ENCODE data around the gene ABCA3.
"Not testable (repeated sequence)": the region's sequence is repeated elsewhere in the genome, so short reads cannot be mapped to it uniquely, and the experiment has no call there.

Gene ABCA3

GRCh38 chr16:2260250-2260649 is 80.3 kb downstream of the ABCA3 start:
- TF ChIP-seq, protein P1, sequence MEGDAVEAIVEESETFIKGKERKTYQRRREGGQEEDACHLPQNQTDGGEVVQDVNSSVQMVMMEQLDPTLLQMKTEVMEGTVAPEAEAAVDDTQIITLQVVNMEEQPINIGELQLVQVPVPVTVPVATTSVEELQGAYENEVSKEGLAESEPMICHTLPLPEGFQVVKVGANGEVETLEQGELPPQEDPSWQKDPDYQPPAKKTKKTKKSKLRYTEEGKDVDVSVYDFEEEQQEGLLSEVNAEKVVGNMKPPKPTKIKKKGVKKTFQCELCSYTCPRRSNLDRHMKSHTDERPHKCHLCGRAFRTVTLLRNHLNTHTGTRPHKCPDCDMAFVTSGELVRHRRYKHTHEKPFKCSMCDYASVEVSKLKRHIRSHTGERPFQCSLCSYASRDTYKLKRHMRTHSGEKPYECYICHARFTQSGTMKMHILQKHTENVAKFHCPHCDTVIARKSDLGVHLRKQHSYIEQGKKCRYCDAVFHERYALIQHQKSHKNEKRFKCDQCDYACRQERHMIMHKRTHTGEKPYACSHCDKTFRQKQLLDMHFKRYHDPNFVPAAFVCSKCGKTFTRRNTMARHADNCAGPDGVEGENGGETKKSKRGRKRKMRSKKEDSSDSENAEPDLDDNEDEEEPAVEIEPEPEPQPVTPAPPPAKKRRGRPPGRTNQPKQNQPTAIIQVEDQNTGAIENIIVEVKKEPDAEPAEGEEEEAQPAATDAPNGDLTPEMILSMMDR (IDR thresholded peaks at IDR 0.05; ENCODE audit: low read depth, low read length): no peak
- no peak overlapping the region for H3K4me3 ChIP-seq (ENCODE audit: low read depth, low read length)

- not testable (repeated sequence) for H3K4me3 ChIP-seq (ENCODE audit: low read depth, low read length)
Measured at GRCh38 chr16:2258530-2258929, 82.0 kb downstream of the ABCA3 start.

DNA sequence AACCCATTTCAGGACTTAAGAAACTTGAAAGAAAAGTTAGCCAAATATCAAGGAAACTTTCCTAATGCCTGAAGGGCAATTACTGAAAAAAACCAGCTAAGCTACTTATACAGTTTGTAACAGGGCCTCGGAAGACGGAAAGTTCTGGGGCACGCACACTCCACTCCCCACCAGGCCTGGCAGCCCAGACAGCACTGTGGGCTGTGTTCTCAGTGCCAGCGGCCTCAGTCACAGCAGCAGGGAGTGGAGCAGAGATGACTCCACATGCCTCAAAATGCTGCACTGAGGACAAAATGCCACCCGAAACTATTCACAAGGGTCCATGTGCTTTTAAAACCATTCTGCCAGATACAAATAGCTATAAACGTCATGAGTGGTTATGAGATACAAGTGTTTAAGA is 82.8 kb downstream of the ABCA3 start:
- TF ChIP-seq, protein P1 (IDR thresholded peaks at IDR 0.05; ENCODE audit: low read depth, low read length): no peak
- no peak overlapping the region for H3K4me3 ChIP-seq (ENCODE audit: low read depth, low read length)

DNA sequence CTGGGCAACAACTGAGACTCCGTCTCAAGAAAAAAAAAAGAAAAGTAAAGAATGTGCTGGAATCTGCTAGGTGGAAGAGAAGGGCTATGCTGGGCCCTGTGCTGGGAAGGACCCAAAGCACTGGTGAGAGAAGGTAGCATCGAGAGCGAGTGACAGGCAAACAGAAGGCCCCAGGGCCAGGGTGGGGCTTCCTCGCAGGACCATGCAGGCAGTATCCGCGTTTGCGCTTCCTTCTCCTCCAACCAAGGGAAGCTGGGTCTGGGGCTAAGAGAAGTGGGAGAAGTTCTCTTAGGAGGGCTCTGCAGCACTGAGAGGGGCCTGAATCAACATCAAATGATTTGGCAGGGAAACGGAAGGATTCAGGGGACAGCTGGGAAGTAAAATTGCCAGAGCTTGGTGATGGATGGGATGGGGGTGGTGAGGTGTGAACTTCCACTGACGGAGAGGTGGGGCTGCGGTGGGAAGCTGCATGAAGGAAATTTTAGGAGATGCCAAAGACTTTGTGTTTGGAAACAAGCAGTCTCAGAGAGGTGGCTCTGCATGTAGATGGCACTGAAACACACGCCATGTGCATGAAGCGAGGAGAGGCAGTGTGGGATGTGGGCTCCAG is 83.9 kb downstream of the ABCA3 start:
- no peak overlapping the region for H3K4me3 ChIP-seq (ENCODE audit: low read depth, low read length)
- TF ChIP-seq, protein P1 (IDR thresholded peaks at IDR 0.05; ENCODE audit: low read depth, low read length): no peak

GRCh38 chr16:2253293-2253692 is 87.2 kb downstream of the ABCA3 start:
- TF ChIP-seq, protein P1 (IDR thresholded peaks at IDR 0.05; ENCODE audit: low read depth, low read length): no peak

GRCh38 chr16:2252806-2253148 is 87.8 kb downstream of the ABCA3 start:
- no peak overlapping the region for H3K4me3 ChIP-seq (ENCODE audit: low read depth, low read length)
- TF ChIP-seq, protein P1 (IDR thresholded peaks at IDR 0.05; ENCODE audit: low read depth, low read length): no peak

More at GRCh38 chr16:2253293-2253692, 87.2 kb downstream of the ABCA3 start:
- H3K4me3 ChIP-seq (ENCODE audit: low read depth, low read length): no peak overlapping the region

DNA sequence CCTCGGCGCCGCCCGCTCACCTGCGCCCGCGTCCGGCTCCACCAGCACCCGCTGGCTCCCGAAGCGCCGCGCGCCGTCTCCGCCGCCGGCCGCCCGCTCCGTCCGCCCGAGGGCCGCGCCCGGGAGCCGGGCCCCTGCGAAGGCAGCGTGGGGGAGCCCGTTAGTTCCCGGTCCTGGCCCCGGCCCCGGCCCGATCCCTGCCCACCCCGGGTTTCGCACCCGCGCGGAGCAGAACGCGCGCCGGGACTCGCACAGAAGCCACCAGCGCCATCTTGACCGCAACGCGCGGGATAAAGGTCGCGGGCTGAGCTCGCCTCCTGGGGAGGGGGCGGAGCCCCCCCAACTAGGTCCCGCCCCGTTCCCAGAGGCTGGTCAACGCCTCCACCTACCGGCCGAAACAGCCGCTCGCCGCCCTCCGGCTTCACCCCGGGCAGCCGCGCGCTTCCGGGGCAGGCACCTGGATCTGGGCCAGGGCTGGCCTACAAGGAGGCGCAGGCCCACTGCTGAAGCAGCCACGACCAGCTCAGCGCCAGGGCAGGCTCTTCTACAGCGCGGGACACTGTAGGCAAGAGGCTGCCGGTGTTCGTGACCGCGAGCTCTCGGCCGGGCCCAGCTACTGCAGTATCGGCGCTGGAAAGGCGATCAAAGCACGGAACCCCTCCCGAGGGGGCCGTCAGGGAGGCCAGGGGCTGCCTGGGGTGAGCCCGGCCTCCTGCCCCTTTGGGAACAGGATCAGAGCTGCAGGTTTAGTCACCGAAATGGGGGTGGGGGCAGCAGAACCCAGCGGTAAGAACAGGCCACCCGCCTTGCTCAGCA is 89.0 kb downstream of the ABCA3 start, which contains the start of gene ECI1:
TSS of gene ECI1 (minus strand) at position 292 of the 816 bp plus-strand sequence. CDS start at position 271, 21 bp downstream.
- TF ChIP-seq, protein P1 (IDR thresholded peaks at IDR 0.05; ENCODE audit: low read depth, low read length): peak; percentile 50
- H3K4me3 ChIP-seq (ENCODE audit: low read depth, low read length): peak within 1 kb of the TSS; percentile 68

Data from WI38 (cell line).